ENCODE data around the gene PLP2.

DNA sequence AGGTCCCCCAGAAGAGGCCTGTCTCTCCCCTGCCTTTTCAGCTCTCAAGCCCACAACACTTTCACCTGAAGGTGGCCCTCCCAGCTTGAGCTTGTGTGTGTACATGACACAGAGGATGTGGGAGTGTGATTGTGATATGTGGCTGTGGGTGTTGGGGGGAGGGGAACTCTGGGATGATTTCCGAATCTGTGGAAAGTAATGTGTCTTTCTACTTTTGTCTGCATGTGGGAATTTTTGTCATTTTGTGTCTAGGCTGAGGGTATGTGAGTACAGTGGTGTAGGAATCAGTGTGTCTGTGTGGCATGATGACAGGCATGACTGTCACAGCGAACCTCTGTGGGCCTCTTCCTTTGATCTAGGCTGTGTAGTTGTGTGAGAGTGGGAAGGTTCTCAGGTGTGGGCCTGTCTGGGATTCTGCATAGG lies 21.9 kb downstream of the PLP2 start:
- no peak for TF ChIP-seq POLR2A (IDR thresholded peaks at IDR 0.05)
- TF ChIP-seq, protein P1, sequence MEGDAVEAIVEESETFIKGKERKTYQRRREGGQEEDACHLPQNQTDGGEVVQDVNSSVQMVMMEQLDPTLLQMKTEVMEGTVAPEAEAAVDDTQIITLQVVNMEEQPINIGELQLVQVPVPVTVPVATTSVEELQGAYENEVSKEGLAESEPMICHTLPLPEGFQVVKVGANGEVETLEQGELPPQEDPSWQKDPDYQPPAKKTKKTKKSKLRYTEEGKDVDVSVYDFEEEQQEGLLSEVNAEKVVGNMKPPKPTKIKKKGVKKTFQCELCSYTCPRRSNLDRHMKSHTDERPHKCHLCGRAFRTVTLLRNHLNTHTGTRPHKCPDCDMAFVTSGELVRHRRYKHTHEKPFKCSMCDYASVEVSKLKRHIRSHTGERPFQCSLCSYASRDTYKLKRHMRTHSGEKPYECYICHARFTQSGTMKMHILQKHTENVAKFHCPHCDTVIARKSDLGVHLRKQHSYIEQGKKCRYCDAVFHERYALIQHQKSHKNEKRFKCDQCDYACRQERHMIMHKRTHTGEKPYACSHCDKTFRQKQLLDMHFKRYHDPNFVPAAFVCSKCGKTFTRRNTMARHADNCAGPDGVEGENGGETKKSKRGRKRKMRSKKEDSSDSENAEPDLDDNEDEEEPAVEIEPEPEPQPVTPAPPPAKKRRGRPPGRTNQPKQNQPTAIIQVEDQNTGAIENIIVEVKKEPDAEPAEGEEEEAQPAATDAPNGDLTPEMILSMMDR (IDR thresholded peaks at IDR 0.05 in 8 of 11, conservative IDR thresholded peaks at IDR 0.05 in 3 of 11): no peak

Measured in spleen (tissue), 7 donors.